Measurements from ENCODE around the gene CDHR4. TPM values are rescaled to one million over a fixed set of nuclear protein-coding genes. Genes with fewer than 3 reads are reported as not detected.

The CDHR4 gene
- total and polyA plus RNA-seq, 2 of the 8 experiments (the other 6 are each of a cell fraction or from before 2014, with no cell fraction given) = 0.50 to 0.60 TPM

DNA sequence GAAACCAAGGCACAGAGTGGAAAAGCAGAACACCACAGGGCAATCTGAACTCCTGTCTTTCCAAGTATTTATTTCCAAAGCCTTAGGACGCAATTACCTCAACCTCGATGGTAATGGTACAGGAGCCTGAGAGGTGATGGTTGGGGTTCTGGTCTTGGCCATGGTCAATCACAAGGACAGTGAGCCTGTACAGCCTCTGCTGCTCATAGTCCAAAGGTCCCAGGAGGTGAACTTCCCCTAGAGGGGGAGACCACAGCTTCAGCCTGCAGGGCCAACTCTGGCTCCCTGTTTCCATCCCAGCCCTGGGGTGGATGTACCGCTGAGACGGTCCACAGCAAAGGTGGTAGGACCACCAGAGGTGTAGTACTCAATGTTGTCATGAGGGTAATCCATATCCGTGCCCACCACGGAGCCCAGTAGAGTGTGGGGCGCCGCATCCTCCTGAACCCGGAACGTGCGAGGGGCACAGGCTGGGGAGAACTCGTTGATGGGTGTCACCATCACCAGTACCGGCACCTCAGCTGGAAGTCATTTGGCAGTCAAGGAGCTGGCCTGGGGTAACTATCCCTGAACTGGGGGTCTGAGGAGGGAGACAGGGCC lies 6.1 kb downstream of the CDHR4 start (continued):
- TF ChIP-seq, protein P1, sequence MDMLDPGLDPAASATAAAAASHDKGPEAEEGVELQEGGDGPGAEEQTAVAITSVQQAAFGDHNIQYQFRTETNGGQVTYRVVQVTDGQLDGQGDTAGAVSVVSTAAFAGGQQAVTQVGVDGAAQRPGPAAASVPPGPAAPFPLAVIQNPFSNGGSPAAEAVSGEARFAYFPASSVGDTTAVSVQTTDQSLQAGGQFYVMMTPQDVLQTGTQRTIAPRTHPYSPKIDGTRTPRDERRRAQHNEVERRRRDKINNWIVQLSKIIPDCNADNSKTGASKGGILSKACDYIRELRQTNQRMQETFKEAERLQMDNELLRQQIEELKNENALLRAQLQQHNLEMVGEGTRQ (IDR thresholded peaks at IDR 0.05; ENCODE audit: low read length) = no peak
- no peak for TF ChIP-seq MAFK (IDR thresholded peaks at IDR 0.05; ENCODE audit: low read depth, low read length)
- no peak for TF ChIP-seq JUND (IDR thresholded peaks at IDR 0.05; ENCODE audit: low read length)
- TF ChIP-seq RNF2 (IDR thresholded peaks at IDR 0.05; ENCODE audit: borderline replicate concordance, low read depth, low read length, missing control alignments, poor library complexity, severe bottlenecking) = no peak
- TF ChIP-seq CTBP2 (IDR thresholded peaks at IDR 0.05; ENCODE audit: borderline replicate concordance, insufficient read depth, insufficient read length, low read length) = no peak
- TF ChIP-seq CBX8 (IDR thresholded peaks at IDR 0.05; ENCODE audit: borderline replicate concordance, low read depth, low read length) = no peak
- no peak for TF ChIP-seq FOSL1 (IDR thresholded peaks at IDR 0.05; ENCODE audit: insufficient read depth, low read depth, low read length)
